Pancreas (tissue), 10 donors: Measurements from ENCODE around the gene TMEM231. TPM values are rescaled to one million over a fixed set of nuclear protein-coding genes. Genes with fewer than 3 reads are reported as not detected.
"Not testable (repeated sequence)": the region's sequence is repeated elsewhere in the genome, so short reads cannot be mapped to it uniquely, and the experiment has no call there.

Experiments used
- ATAC-seq, 4 donors: fragments of 200-7000 bp; cut with Tn5 transposase; one replicate each; pipeline versions ENCODE4 v1.8.0 to v1.9.1; 2020; ENCODE audit warnings: mild to moderate bottlenecking in 4 of 4, moderate library complexity in 4 of 4
- DNase-seq, 6 donors: peaks; one replicate each; pipeline ENCODE4 v3.0.0-alpha.2; 2020
- FAIRE-seq: peaks from 2 replicates; lab custom pipeline; 2012; peaks lifted over from hg19 to GRCh38; lab: Jason Lieb, UNC
- H3K27ac ChIP-seq, 4 donors: fragments of 200-600 bp; sonication (generic); 1 replicate in 3 of 4; 2 replicates in 1 of 4; pipeline versions ENCODE4 v1.5.0 to v1.8.0; 2020
- H3K27me3 ChIP-seq, 4 donors: fragments of 200-600 bp; one replicate each; pipeline ENCODE4 v1.8.0; 2021
- H3K36me3 ChIP-seq, 3 donors: fragments of 200-600 bp; sonication (generic) in 1 of 3; one replicate each; pipeline versions ENCODE4 v1.5.0 to v1.8.0; 2020 to 2021
- H3K4me1 ChIP-seq, 3 donors: fragments of 200-600 bp; one replicate each; pipeline ENCODE4 v1.8.0; 2021
- H3K4me3 ChIP-seq, 4 donors: fragments of 200-600 bp; sonication (generic) in 2 of 4; one replicate each; pipeline versions ENCODE4 v1.5.0 to v1.8.0; 2020 to 2021
- H3K9me3 ChIP-seq, 4 donors: fragments of 200-600 bp; one replicate each; pipeline ENCODE4 v1.8.0; 2021
- WGBS, 2 donors: extraction: QIAGEN DNeasy Blood & Tissue Kit; methylation state at CpG; one replicate each; pipeline ENCODE4 v1.1.7; 2013; 5-methylcytosine and 5-hydroxymethylcytosine counted together
- intact Hi-C, 3 donors: fragments of 100-400 bp; cut with DNase I; formaldehyde crosslinking; loops; one replicate each; pipeline versions ENCODE4 v1.11.1 to v1.14.2; 2022
- polyA plus RNA-seq, 2 donors: library from polyadenylated mRNA; stranded (reverse); fragments of 200-250 nt; gene quantifications; one replicate each; pipeline ENCODE4 v1.2.3, GENCODE V29; 2013
- total RNA-seq, 6 donors: library from RNA; stranded (reverse); fragmentation: NEBNext Ultra II Directional in 4 of 6; extraction: Animal tissue kit (Norgen Biotek cat#: 25700) in 4 of 6; gene quantifications; one replicate each; pipeline versions ENCODE4 v1.2.1 to v1.2.4, GENCODE V29; 2021 to 2023
- TF ChIP-seq, protein P1 (sequence below), 4 donors: fragments of 200-600 bp; sonication (generic) in 3 of 4; IDR thresholded peaks; one replicate each; pipeline versions ENCODE4 v1.5.0 to v1.8.0; 2021; ENCODE audit warnings: antibody characterized with exemption in 4 of 4
- donor health status: healthy with polysubstance abuse.
- donor health status: DM: no; HTN: no; CAD: no; lungs with moderate emphysema.
- donor health status: DM: no; HTN: no; CAD: no.
- donor health status: control.
- donor health status: control.
- donor health status: Bipolar disorder and iron deficiency.
- donor health status: DM: yes; HTN: yes; CAD: no.
- donor health status: DM: no; HTN: no; CAD: no.
- donor health status: DM: no; HTN: no; CAD: no.
- donor health status: DM: yes; HTN: yes; CAD: no.

TMEM231 gene
- total and polyA plus RNA-seq, 8 donors: 2.5 to 6.6 (median 4.1) TPM

DNA sequence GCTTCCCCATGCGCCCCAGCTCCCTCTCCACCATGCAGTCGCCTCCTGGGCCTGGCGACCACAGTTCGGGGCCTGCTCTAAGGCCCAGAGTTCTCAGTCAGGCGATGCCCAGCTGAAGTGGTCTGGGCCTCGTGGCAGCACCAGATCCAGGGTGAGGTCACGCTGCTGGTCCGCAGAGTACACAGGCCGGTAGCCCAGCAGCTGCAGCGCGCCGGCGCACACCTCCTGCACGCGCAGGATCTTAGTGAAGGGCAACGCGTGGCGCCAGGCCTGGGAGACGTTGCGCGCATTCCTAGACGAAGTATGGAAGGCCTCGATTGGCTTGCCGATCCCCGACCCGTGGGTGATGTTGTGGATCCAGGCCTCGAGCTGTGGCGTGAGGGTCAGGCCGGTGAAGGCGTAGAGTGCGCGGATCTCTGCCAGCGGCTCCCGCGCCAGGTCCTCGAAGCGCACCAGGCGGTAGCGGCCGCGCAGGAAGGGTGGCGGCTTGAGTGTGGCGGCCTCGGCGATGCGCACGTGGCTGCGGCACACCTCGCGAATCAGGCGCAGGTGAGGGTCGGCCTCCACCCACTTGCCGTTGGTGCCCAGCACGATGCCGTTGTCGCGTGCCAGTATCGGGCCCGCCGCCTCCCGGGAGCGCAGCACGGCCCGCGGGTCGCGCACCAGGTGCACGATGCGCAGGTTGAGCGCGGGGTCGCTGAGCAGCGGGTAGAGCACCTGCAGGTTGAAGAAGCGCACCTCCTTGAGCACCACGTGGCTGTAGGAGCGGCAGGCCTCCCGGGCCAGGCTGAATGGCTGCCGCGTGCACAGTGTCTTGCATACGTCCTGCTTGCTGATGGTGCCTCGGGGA, 26.8 kb downstream of the TMEM231 start:
- intact Hi-C loops: no loop called here
- H3K4me1 ChIP-seq: no peaks in the 10 kb centered on the region
- TF ChIP-seq, protein P1, sequence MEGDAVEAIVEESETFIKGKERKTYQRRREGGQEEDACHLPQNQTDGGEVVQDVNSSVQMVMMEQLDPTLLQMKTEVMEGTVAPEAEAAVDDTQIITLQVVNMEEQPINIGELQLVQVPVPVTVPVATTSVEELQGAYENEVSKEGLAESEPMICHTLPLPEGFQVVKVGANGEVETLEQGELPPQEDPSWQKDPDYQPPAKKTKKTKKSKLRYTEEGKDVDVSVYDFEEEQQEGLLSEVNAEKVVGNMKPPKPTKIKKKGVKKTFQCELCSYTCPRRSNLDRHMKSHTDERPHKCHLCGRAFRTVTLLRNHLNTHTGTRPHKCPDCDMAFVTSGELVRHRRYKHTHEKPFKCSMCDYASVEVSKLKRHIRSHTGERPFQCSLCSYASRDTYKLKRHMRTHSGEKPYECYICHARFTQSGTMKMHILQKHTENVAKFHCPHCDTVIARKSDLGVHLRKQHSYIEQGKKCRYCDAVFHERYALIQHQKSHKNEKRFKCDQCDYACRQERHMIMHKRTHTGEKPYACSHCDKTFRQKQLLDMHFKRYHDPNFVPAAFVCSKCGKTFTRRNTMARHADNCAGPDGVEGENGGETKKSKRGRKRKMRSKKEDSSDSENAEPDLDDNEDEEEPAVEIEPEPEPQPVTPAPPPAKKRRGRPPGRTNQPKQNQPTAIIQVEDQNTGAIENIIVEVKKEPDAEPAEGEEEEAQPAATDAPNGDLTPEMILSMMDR (IDR thresholded peaks at IDR 0.05): no peak
- H3K36me3 ChIP-seq: no peaks in the 10 kb centered on the region
- FAIRE-seq (no peak), ATAC-seq (no peak), DNase-seq (peak in 1 of 6 donors; percentile 58)
- no peak overlapping the region for H3K27ac ChIP-seq
- H3K27me3 ChIP-seq: no peaks in the 10 kb centered on the region
- H3K4me3 ChIP-seq: no peak overlapping the region
- H3K9me3 ChIP-seq: no peaks in the 10 kb centered on the region
- WGBS, 2 donors: 93 to 94% methylated on average over 81 of the region's 81 CpGs

DNA sequence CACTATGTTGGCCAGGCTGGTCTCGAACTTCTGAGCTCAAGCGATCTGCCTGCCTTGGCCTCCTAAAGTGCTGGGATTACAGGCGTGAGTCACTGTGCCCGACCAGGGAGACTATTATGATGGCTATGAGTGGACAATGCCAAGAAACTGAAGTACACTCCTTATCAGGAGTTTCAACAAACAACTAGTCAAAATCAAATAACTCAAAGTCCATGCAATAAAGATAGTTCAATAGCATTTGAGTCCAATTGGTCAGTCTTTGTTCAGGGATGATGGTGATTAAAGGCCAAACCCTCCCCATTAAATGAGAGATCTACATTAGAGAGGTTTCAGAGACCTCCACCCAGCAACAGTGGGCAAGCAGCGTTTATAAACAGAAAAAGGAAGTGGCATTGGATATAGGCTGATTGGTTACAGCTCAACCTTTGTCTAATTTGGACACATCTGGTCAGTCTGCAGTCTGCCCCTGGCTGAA, 28.2 kb downstream of the TMEM231 start:
- FAIRE-seq (peak; percentile 83), DNase-seq (peak in 3 of 6 donors; percentile 25 to 45 (median 29)), ATAC-seq (peak; percentile 76 to 92 (median 84))
- H3K9me3 ChIP-seq: no peaks in the 10 kb centered on the region
- intact Hi-C loops: no loop called here
- 40% methylated on average over 5 of the region's 5 CpGs for WGBS, 2 donors
- H3K27me3 ChIP-seq: no peaks in the 10 kb centered on the region
- no peak overlapping the region for H3K4me3 ChIP-seq
- H3K4me1 ChIP-seq: no peaks in the 10 kb centered on the region
- TF ChIP-seq, protein P1 (IDR thresholded peaks at IDR 0.05): no peak
- no peaks in the 10 kb centered on the region for H3K36me3 ChIP-seq
- no peak overlapping the region for H3K27ac ChIP-seq

DNA sequence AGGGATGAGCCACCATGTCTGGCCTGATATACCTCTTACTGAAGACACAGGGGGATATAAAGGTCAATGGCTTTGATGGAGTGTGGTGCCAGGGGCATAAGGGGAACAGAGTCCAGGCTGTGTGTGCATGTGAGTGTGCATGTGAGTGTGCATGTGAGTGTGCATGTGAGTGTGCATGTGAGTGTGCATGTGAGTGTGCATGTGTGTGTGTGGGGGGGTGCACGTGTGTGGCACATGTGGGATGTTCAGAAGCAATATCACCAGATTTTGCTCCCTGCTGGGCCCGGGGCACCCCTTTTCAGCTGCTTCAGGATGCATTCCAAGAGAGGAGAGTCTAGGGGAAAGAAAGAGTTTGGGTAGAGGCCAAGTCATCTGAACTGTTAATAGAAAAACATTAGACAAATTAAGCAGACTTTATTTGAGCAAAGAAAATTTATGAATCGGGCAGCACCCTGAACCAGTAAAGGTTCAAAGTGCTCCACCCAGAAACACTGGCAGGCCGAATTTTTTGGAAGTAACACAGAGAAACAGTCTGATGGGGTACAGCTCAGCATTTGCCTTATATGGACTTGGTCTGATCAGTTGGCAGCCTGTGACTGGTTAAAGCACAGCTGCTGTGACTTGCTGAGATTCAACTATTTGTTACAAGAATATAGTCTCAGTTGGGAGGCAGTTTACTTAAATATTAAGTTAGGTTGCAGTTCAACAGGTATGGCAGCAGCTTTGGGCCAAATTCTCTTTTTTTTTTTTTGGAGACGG, 29.8 kb downstream of the TMEM231 start:
- ATAC-seq: no peak
- TF ChIP-seq, protein P1 (IDR thresholded peaks at IDR 0.05): no peak
- no peak for FAIRE-seq
- Histone ChIP-seq H3K4me3 (no peak overlapping the region), H3K27ac (no peak overlapping the region), H3K27me3 (no peaks in the 10 kb centered on the region), H3K9me3 (no peaks in the 10 kb centered on the region), H3K4me1 (no peaks in the 10 kb centered on the region), H3K36me3 (no peaks in the 10 kb centered on the region)
- no peak for DNase-seq
- WGBS, 2 donors: 88 to 89% methylated on average over 5 of the region's 5 CpGs
- intact Hi-C loops: no loop called here

- no peak overlapping the region for H3K4me3 ChIP-seq
- H3K27ac ChIP-seq: no peak overlapping the region
- DNase-seq: no peak
- no peak for ATAC-seq
- 88 to 92% methylated on average over 6 of the region's 6 CpGs for whole genome bisulfite sequencing, 2 donors
- no peak for FAIRE-seq
- H3K36me3 ChIP-seq: no peaks in the 10 kb centered on the region
- H3K27me3 ChIP-seq: no peaks in the 10 kb centered on the region
- no peaks in the 10 kb centered on the region for H3K9me3 ChIP-seq
- H3K4me1 ChIP-seq: no peaks in the 10 kb centered on the region
- TF ChIP-seq, protein P1 (IDR thresholded peaks at IDR 0.05): no peak
- intact Hi-C loops: no loop called here
Observed at GRCh38 chr16:75519175-75519574, 36.9 kb downstream of the TMEM231 start.

GRCh38 chr16:75516189-75516966, 39.7 kb downstream of the TMEM231 start:
- peak; percentile 50 to 65 (median 57) for ATAC-seq
- intact Hi-C loops: not testable (repeated sequence)
- peak overlapping the region; percentile 94 to 96 (median 96) for H3K27ac ChIP-seq

More at GRCh38 chr16:75516189-75516966, 39.7 kb downstream of the TMEM231 start:
- WGBS, 2 donors: 2% methylated on average over 31 to 42 of the region's 42 CpGs
- not testable (repeated sequence) for H3K36me3 ChIP-seq, H3K9me3 ChIP-seq, H3K4me1 ChIP-seq, FAIRE-seq, H3K27me3 ChIP-seq
- H3K4me3 ChIP-seq: peak overlapping the region; percentile 83 to 99 (median 91)
- DNase-seq: peak; percentile 23 to 76 (median 52)
